GM18499 (cell line): ENCODE measurements around the gene SWAP70.
A peak's percentile ranks its signal among the peaks of the same experiment; 100 is the strongest.
"Not testable (repeated sequence)": the region's sequence is repeated elsewhere in the genome, so short reads cannot be mapped to it uniquely, and the experiment has no call there.

Experiments used
- ATAC-seq: cut with Tn5 transposase; IDR thresholded peaks from one replicate; pipeline ENCODE4 v1.9.1; 2021; ENCODE audit warnings: moderate number of reproducible peaks; ENCODE audit not compliant: insufficient read depth, unreplicated experiment

Gene SWAP70

DNA sequence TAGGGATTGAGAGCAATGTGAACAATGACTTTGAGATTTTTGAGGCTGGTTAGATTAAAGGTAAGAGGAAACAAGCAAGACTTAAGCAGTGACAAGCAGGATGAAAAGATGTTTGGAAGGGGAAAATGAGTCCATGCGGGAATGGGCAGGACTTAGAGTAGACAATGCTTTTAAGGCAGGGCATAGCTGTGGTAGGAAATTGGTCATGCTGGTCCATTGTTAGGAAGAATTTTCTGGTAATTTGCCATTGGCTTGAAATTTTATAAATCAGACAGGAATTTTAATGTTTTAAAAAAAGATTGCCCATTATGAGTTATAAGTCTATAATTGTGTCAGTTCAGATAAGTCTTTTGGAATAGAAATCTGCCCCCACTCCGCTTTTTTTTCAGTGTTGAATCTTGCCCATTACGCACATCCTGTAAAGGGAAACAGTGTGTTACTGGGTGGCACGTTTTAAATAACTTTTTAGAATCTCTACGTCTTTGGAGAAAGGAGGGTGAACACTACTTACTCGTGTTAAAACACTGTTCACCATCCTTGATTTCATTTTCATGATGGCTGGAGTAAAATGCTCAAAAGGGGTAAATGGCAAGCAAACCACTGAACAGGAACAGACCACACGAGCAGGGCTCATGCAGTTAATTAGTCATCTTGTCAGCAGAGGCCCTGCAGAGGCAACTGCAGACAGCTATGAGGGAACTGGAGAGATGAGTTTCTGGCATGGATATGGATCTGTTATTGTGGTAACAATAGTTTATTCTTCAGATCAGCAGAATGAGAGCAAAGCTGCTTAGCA is 25.0 kb downstream of the SWAP70 start:
- ATAC-seq: peak; percentile 51

DNA sequence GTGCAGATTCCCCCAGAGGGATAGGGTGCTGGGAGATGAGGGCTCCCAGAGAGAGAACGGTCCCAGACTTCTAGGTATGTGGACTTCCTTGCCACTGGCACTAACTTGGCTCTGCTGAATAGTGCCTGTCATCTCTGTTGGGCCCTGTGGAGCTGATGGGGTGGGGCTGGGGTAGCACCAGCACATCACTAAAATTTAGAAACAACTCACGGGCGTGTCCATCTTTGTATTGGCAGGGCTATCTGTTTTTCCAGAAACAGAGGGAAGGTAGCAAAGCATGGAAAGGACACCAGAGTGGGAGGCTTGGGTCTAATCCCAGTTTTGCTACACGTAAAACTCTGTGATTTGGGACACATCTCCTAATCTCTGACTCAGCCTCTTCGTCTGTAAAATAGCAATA is 25.8 kb downstream of the SWAP70 start:
- ATAC-seq: no peak

DNA sequence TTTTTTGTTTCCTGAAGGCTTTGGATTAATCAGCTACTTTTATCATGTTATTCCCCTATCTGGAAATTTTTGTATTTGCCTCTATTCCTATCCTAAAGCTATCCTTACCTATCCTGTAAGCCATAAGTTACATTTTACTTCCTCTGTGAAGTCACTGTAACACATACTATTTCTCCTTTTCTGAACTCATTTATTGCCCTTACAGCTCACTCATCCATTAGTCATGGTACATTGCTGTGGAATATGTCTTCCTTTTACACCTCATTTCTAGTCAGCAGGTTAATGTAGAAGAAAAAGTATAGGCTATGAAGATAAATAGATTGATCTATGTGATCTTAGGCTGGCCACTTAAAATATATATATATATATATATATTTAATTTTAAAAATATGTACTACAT is 28.0 kb downstream of the SWAP70 start:
- no peak for ATAC-seq

DNA sequence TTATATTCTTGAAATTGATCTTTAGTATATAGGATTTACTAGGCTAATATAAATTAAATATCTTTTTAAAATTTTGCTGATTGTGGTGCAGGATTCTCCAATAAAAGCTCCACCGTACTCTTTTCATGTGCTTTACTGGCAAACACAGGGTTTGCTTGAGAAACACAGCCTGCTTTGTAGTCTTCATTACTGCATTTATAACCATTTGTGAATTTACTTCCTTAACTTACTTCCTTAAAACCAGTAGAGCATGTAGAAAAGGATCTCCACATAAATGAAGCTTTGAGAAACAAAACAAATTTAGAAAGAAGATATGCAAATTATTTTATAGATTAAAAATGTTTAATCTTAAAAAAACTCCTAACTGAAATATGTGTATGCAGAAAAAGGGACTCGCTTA is 28.8 kb downstream of the SWAP70 start:
- no peak for ATAC-seq

DNA sequence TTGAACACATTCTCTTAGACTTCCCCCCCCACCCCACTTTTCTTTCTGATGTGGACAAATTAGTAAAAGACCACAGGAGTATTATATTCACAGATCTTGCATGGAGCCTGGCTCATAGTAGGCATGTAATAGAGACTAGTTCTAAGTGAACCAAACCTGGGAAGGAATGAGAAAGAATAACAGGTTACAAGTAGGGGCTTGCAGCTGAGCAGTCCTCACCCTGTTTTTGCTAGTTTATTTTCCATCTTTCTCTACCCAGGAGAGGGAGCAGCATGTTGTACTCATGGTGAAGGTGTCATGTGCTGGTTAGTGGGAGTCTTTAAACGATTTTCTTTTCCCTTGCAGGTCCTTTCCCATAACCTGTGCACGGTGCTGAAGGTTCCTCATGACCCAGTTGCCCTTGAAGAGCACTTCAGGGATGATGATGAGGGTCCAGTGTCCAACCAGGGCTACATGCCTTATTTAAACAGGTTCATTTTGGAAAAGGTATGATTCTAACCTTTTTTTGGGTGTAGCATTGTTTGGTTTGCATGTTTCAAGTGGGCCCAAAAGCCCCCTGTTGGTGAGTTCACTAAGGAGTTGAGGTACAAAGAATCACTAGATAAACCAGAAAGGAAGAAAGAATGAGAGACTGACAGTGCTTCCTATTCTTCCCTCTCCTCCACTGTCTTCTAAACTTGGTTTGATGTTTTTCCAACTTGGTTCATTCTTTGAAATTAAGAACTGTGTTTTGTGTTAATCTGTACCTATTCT is 30.1 kb downstream of the SWAP70 start:
- no peak for ATAC-seq

DNA sequence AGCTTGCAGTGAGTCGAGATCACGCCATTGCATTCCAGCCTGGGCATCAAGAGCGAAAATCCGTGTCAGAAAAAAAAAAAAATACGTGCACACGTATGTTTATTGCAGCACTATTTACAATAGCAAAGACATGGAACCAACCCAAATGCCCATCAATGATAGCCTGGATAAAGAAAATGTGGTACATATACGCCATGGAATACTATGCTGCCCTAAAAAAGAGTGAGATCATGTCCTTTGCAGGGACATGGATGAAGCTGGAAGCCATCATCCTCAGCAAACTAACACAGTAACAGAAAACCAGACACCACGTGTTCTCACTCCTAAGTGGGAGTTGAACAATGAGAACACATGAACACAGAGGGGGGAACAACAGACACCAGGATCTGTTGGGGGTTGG is 31.4 kb downstream of the SWAP70 start:
- ATAC-seq: not testable (repeated sequence)

DNA sequence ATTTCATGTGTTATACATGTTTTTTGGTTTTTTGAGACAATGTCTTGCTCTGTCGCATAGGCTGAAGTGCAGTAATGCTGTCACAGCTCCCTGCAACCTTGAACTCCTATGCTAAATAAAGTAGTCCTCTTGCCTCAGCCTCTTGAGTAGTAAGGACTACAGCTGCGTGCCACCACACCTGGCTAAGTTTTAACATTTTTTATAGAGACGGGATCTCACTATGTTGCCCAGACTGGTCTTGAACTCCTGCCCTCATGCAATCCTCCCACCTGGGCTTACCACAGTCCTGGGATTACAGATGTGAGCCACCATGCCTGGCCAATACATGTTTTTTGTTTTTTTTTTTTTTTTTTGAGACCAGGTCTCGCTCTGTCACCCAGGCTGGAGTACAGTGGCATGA is 33.9 kb downstream of the SWAP70 start:
- ATAC-seq: no peak

DNA sequence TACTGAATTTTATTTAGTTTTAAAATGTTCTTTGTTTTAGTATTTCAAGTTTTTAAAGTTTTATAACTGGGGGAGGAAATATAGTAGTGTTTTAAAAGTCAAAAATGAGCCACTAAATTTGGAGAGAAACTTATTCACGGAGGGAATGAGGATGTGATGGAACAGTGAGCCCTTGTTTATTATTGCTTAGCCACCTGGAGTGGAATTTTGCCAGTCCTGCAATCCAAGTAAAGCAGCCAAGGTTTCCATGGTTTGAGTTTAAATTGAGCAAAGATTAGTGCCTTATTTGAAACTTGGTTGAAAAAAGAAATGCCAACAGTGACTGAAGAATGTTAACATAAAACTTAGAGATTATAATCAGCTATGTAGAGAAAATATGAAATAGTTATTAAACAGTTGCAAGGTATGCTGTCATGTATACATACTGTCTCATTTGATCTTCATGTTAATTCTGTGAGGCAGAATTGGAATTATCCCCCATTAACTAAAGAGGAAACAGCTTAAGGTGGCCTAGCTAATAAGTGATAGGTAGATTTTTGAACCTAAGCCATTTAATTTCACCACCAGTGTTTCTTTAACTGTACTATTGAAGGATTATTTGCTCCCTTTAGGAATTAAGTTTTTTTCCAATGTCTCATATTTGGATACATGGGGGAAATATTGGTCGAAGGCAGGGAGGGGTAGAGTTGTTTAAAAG is 36.4 kb downstream of the SWAP70 start:
- ATAC-seq: no peak

DNA sequence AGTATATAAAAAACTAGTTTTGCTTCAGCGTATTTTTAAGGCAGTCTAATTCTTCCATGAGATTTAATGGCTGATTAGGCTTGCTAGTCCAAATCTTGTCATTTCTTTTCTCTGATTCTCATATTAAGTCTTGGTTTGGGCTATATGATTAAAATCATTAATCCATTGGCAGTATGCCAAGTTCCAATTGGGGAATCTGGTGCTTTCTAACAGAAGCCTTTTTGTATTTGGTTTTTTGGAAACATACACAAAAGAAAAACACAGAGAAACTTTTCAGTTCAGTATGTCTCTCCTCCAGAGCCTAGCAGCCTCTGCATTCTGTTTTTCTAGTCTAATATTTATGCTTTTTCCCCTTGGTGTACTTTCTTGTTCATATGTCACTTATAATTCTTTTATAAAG is 37.9 kb downstream of the SWAP70 start:
- no peak for ATAC-seq

DNA sequence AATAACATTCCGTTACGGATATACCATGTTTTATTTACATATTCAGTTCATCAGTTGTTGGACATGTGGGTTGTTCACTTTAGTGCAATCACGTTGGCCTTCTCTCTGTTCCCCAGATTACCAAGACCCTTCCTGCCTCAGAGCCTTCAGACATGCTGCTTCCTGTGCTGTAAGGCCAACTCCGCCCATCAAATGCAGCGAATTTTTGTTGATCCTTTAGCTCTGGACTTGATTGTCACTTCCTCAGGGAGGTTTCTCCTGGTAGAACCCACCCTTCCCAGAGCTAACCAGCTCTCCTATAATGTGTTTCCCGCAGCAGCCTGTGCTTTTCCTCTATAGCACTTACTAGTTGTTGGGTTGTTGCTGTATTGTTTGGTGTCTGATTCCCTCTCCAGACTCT is 39.4 kb downstream of the SWAP70 start:
- no peak for ATAC-seq

DNA sequence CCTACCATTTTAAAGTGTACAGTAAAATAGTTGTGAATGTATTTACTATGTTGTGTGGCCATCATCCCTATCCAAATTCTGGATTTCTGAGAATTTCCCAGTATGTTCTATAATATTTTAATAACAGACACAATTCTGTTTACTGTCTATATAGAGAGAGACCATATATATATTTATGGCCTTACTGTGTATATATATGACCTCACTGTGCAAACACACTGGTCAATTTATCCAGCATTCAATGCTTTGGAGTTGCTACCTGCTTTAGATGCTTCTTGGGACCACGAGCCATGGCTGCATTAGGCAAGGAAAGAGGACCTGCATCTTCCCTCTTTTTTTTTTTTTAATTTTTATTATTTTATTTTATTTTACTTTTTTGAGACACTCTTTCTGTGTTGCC is 40.2 kb downstream of the SWAP70 start:
- ATAC-seq: no peak

DNA sequence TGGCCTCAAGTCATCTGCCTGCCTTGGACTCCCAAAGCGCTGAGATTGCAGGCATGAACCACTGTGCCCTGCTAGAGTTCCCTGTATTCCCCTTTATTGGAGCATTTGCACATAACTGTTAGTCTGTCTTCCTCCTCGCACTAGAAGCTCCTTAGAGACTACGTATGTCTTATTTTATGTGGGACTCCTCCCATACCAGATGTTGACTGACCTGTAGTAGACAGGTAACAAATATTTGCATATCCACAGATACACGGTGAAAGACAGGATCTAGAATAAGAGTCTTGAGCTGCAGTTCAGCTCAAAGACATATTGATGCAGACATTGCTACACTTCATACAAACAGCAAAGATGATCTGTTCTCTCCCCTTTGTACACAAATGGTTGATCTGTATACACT is 40.7 kb downstream of the SWAP70 start:
- ATAC-seq: no peak

DNA sequence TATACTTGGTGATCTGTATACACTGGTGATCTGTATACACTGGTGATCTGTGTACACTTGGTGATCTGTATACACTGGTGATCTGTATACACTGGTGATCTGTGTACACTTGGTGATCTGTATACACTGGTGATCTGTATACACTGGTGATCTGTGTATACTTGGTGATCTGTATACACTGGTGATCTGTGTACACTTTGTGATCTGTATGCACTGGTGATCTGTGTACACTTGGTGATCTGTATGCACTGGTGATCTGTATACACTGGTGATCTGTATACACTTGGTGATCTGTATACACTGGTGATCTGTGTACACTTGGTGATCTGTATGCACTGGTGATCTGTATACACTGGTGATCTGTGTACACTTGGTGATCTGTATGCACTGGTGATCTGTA is 41.5 kb downstream of the SWAP70 start:
- ATAC-seq: not testable (repeated sequence)

DNA sequence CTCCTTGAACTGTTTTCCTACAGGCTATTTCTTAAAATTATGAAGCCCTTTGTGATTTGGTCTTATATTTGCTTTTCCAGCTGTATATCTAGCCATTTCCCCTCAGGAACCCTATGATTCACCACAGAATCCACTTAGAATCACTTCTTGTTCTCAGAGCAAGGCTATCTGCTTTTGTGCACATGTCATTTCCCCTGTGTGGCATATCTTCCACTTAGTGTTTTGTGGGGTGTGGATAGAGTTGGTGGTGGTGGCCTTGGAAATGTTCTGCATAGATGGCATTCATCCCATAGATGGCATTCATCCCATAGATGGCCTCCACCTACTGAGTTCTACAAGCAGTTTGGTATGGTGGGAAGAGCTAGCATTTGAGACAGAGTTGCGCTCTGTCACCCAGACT is 44.7 kb downstream of the SWAP70 start:
- no peak for ATAC-seq

DNA sequence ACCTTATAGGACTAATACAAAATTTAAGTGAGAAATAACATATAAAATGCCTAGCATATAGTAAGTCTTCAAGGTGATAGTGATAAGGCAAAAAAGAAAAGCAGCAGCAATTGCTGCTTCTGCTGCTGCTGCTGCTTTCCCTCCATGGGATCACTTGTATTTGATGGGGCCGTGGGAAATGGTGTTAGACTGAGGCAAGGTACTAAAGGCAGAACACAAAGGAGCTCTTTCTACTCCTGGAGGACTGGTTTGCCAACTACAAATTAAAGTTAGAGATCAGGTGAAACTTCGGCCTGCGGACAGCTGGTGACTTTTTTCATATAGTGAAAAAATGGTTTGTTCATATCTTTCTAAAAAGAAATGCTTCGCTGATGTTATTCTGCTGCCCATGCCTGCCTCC is 46.3 kb downstream of the SWAP70 start:
- ATAC-seq: no peak

DNA sequence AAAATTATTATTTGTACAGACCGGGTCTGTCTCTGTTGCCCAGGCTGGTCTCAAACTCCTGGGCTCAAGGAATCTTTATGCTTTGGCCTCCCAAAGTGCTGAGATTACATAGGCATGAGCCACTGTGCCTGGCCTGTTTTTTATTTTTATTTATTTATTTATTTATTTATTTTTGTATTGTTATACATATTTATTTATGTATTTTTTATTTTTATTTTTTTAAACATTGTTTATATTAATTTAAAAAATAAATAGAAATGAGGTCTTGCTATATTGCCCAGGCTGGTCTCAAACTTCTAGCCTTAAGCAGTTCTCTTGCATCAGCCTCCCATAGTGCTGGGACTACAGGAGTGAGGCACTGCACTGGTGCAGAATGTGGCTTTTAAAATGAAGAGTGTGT is 47.0 kb downstream of the SWAP70 start:
- ATAC-seq: no peak

DNA sequence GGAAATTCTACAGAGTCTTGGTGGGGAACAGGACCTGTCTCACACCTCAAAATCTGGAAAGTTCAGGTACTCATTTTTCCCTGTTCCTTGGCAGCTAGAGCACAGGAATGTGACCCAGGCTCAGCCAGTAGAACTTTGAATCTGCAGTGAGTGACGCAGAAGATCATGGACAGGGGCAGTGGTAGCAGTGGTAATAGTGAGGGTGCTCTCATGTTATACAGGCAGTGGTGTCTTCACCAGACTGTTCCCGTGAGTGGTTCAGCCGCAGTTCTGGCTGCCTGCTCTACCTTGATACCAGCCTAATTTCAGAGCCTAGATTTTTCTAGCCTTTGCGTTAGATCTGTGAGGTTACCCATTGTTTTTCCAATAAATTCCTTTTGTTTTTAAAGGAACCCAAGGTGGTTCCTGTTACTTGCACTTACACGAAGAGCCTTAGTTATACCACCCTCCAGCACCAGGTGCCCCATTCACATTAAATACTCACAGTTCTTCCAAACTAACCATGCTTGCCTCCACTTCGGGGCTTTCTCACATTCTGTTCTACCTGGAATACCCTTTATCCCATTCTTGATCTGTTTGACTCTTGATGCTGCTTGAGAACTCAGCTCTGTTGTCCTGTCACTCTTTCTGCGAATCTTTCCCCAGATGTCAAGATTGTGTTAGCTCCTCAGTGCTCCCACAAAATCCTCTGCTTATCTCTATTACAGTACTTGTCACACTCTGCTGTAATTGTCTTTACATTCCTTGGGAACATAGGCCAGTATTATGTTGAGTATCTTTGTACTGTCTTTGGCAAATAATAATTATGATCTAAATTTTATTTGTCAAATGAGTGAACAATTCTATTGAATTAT is 47.8 kb downstream of the SWAP70 start:
- ATAC-seq: no peak

DNA sequence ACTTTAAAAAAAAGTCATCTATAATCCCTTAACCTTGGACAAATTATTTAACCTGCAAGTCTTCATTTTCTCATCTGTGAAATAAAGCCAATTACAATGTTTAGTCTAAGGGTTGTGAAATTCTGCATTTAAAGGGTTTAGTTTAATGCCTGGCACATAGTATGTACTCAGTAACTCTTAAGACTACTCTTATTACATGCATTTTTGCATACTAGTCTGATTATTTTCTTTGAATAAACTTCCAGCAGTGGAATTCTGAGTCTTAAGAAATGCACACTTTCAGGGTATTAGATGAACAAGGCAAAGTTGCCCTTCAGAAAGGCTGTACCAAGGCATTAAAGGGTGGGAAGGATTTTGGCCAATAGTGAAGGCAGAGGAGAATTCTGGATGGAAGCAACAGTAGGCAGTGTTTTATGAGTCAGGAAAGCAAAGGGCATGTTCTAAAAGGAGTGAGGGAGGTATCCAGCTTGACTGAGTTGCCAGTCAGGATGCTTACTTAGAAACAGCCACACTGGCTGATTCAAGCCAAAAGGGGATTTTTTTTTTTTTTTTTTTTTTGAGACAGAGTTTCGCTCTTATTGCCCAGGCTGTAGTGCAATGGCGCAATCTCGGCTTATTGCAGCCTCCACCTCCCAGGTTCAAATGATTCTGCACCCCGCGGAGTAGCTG is 50.5 kb downstream of the SWAP70 start:
- ATAC-seq: no peak

DNA sequence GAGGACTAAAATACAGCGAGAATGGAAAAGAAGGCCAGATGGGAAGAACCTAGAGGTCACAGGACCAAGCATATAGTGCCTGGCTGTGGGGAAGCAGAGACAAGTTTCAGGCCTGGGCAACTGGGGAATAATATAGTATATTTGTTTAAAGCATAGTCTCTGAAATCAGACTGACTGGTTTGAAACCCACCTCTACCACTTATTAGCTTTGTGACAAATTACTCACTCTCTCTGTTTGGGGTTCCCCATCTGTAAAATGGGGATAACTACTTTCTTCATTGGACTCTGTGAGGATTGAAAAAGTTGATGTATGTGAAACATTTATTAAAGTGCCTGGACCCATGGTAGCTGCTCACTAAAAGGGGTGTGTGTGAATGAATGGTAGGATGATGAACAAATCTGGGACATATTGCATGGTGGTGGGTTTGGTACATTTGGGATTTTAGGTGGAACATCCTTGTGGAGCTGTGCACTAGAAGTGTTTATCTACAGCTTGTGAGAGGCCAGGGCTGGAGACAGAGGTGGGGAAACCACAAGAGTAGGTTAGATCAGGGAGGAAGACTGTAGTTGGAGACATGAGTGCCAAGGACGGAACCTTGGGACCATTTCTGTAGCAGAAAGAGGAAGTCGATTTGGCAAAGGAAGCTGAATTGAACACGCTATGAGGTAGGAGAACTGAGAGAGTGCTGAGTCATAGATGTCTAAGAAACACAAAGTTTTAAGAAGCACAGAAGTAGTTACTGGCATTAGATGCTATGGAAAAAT is 52.6 kb downstream of the SWAP70 start:
- ATAC-seq: peak; percentile 77
